ENCODE data around the gene NKIRAS2. TPM values are rescaled to one million over a fixed set of nuclear protein-coding genes. Genes with fewer than 3 reads are reported as not detected.

The NKIRAS2 gene
- total RNA-seq, 2 donors from 2014 or later, result 64.8 to 69.8 TPM

DNA sequence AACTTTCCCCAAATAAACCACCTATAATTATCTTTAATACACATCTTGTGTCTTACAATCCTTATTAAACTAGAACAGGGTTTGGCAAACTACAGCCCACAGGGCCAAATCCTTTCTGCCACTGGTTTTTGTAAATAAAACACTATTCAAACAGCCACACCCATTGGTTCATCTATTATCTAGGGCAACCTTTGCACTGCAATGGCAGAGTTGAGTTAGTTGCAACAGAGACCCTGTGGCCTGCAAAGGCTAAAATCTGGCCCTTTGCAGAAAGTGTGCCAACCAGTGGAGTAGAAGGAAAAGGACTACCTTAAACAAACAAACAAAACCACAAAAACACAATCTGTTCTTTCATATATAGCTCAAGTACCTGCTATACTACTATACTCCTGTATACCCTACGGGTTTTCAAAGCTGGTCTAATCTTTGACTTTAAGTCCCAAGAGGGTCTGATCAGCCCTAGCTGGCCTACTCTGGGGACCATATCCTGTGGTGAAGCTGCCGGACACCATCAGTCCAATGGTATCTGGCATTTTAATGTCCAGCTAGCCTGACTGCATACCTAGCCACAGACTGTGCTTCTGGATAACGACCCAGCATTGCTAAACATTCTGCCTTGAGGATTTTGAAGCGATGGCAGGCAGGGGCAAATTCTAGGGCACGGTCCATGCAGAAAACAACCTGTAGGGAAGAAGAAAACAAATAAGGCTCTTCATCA, 30.0 kb upstream of the NKIRAS2 start:
- Histone ChIP-seq H3K36me3 (peaks cover 99% of the 10 kb centered on the region), H3K9me3 (no peaks in the 10 kb centered on the region), H3K27ac (no peak overlapping the region), H3K4me1 (no peaks in the 10 kb centered on the region), H3K4me3 (no peak overlapping the region), H3K27me3 (no peaks in the 10 kb centered on the region)
- TF ChIP-seq CTCF (IDR thresholded peaks at IDR 0.05), result no peak
- DNase-seq (ENCODE audit: low spot score), result no peak

DNA sequence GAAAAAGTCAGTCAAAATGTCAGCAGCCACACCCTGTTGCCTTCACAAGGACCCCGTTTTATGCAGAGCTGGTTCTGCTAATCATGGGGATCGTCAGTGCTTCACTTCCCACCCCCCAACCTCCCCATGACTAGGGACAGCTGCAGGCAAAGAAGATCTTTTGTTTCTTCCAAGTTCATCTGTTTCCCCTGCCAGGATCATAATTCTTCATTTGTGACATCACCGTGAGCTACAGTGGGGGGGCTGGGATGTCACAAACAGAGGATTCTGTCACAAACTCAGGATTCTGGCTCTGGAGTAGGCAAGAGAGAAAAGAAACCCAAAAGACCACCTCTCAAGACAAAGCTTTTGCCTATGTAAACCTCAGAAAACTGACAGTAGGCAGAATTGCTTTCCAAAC, 27.3 kb upstream of the NKIRAS2 start:
- no peaks in the 10 kb centered on the region for H3K4me1 ChIP-seq
- H3K36me3 ChIP-seq, result peaks cover 99% of the 10 kb centered on the region
- H3K4me3 ChIP-seq, result no peak overlapping the region
- no peak for TF ChIP-seq CTCF (IDR thresholded peaks at IDR 0.05)
- H3K9me3 ChIP-seq, result no peaks in the 10 kb centered on the region
- no peak for DNase-seq (ENCODE audit: low spot score)
- no peaks in the 10 kb centered on the region for H3K27me3 ChIP-seq
- H3K27ac ChIP-seq, result no peak overlapping the region

DNA sequence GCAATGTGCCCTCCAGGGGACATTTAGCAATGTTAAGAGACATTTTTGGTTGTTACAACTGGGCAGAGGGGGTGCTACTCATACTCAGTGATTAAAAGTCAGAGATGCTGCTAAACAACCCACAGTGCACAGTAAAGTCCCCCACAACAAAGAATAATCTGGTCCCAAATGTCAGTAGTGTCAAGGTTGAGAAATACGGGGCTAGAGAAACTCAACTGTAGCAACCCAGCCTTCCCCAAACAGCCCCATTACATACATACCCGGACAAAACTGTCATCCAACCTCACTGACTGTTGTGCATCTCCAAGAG, 23.1 kb upstream of the NKIRAS2 start:
- Histone ChIP-seq H3K4me1 (peaks cover 0 to 6% of the 10 kb centered on the region in 2 donors), H3K9me3 (no peaks in the 10 kb centered on the region), H3K27me3 (no peaks in the 10 kb centered on the region), H3K36me3 (peaks cover 90% of the 10 kb centered on the region), H3K4me3 (no peak overlapping the region), H3K27ac (no peak overlapping the region)
- TF ChIP-seq CTCF (IDR thresholded peaks at IDR 0.05), result no peak
- no peak for DNase-seq (ENCODE audit: low spot score)

GRCh38 chr17:41998497-41998896, 21.4 kb upstream of the NKIRAS2 start:
- TF ChIP-seq CTCF (IDR thresholded peaks at IDR 0.05), result no peak
- no peaks in the 10 kb centered on the region for H3K9me3 ChIP-seq
- H3K4me1 ChIP-seq, result peaks cover 0 to 6% of the 10 kb centered on the region in 2 donors
- peaks cover 87% of the 10 kb centered on the region for H3K36me3 ChIP-seq
- no peak overlapping the region for H3K4me3 ChIP-seq
- DNase-seq (ENCODE audit: low spot score), result no peak
- no peak overlapping the region for H3K27ac ChIP-seq
- no peaks in the 10 kb centered on the region for H3K27me3 ChIP-seq

- no peak overlapping the region for H3K27ac ChIP-seq
- no peak for TF ChIP-seq CTCF (IDR thresholded peaks at IDR 0.05)
- H3K36me3 ChIP-seq, result peaks cover 66% of the 10 kb centered on the region
- no peak for DNase-seq (ENCODE audit: low spot score)
- no peaks in the 10 kb centered on the region for H3K27me3 ChIP-seq
- no peaks in the 10 kb centered on the region for H3K9me3 ChIP-seq
- peaks cover 0 to 17% of the 10 kb centered on the region in 2 donors for H3K4me1 ChIP-seq
- H3K4me3 ChIP-seq, result no peak overlapping the region
These were observed 19.3 kb upstream of the NKIRAS2 start for GRCh38 chr17:42000413-42001133.
